Panc1 (cell line): Measurements from ENCODE around the gene NPL. TPM values are rescaled to one million over a fixed set of nuclear protein-coding genes. Genes with fewer than 3 reads are reported as not detected.

Source experiments
- ATAC-seq: fragments of 200-7000 bp; cut with Tn5 transposase; 2 replicates; pipeline ENCODE4 v1.9.1; 2020; ENCODE audit warnings: mild to moderate bottlenecking, moderate library complexity
- BruUV-seq: library from RNA; stranded (reverse); fragments of 400-500 nt; replicated peaks from 2 replicates; lab custom pipeline; 2021; lab: Mats Ljungman, UMichigan
- CTCF ChIA-PET: fragments of 300-600 bp; sonication (Branson Sonifier 250); formaldehyde crosslinking; loops from one replicate; lab custom pipeline; 2022; ENCODE audit warnings: antibody characterized with exemption; lab: Charles Lee
- POLR2A ChIA-PET: fragments of 300-600 bp; sonication (Branson Sonifier 250); formaldehyde crosslinking; loops from one replicate; lab custom pipeline; 2022; ENCODE audit warnings: antibody characterized with exemption; lab: Charles Lee
- DNase-seq: peaks from one replicate; pipeline ENCODE4 v3.0.0-alpha.2; 2010; ENCODE audit warnings: low read depth, low spot score
- H3K27ac ChIP-seq: 2 replicates; pipeline ENCODE4 v1.5.1; 2011; ENCODE audit warnings: mild to moderate bottlenecking, low read length, inconsistent platforms
- H3K27me3 ChIP-seq: fragments of 200-500 bp; sonication (Bioruptor generic); 2 replicates; pipeline ENCODE4 v1.6.0; 2014; ENCODE audit warnings: low read length, inconsistent platforms; ENCODE audit not compliant: control insufficient read depth, insufficient read depth
- H3K36me3 ChIP-seq: fragments of 200-500 bp; sonication (Bioruptor generic); 2 replicates; pipeline ENCODE4 v1.5.1; 2014; ENCODE audit warnings: inconsistent platforms, mild to moderate bottlenecking, low read length, moderate library complexity; ENCODE audit not compliant: control insufficient read depth, insufficient read depth
- H3K4me1 ChIP-seq: 2 replicates; pipeline ENCODE4 v1.5.1; 2011; ENCODE audit warnings: inconsistent platforms, mild to moderate bottlenecking, low read length, moderate library complexity; ENCODE audit not compliant: control insufficient read depth, insufficient read depth
- H3K4me3 ChIP-seq, 2 experiments: 2 replicates each; pipeline ENCODE4 v1.5.1; 2011 to 2012; ENCODE audit warnings: low read depth in 2 of 2, low read length in 2 of 2, mild to moderate bottlenecking in 2 of 2, inconsistent platforms in 1 of 2, moderate library complexity in 1 of 2
- H3K9me3 ChIP-seq: fragments of 200-500 bp; sonication (Bioruptor generic); 2 replicates; pipeline ENCODE4 v1.5.1; 2014; ENCODE audit warnings: low read depth, mild to moderate bottlenecking, inconsistent platforms, low read length, moderate library complexity; ENCODE audit not compliant: control insufficient read depth, insufficient read depth
- POLR2AphosphoS5 ChIP-seq: IDR thresholded peaks from 2 replicates; pipeline ENCODE4 v1.6.1; 2012; ENCODE audit warnings: mild to moderate bottlenecking, low read depth, low read length, moderate library complexity
- SIN3A ChIP-seq: IDR thresholded peaks from 2 replicates; pipeline ENCODE4 v1.6.1; 2012; ENCODE audit warnings: low read depth, mild to moderate bottlenecking, low read length, moderate library complexity, borderline replicate concordance; ENCODE audit not compliant: insufficient read depth
- TCF7L2 ChIP-seq: IDR thresholded peaks from 2 replicates; pipeline ENCODE4 v1.6.1; 2011; ENCODE audit warnings: mild to moderate bottlenecking, low read depth, low read length, inconsistent platforms
- in situ Hi-C: cut with HindIII; loops from 2 replicates; pipeline ENCODE4 v1.10.0; 2016; ENCODE audit warnings: low sequenced_read_pairs, low pct_unique_long_range_greater_than_20kb
- intact Hi-C: fragments of 100-400 bp; cut with micrococcal nuclease; formaldehyde crosslinking; loops from one replicate; pipeline ENCODE4 v1.10.0; 2022; ENCODE audit not compliant: unreplicated experiment
- total RNA-seq: library from RNA; stranded (reverse); gene quantifications from one replicate; pipeline ENCODE4 v1.2.1, GENCODE V29; 2021; ENCODE audit not compliant: unreplicated experiment
- TF ChIP-seq, protein P1 (sequence below): fragments of 450-650 bp; IDR thresholded peaks from 2 replicates; pipeline ENCODE4 v1.5.1; 2017; ENCODE audit warnings: mild to moderate bottlenecking
- TF ChIP-seq, protein P2 (sequence below), 2 experiments: IDR thresholded peaks; 2 replicates each; pipeline ENCODE4 v1.6.1; 2011 to 2012; ENCODE audit warnings: low read depth in 2 of 2, control low read depth in 1 of 2, low read length in 1 of 2, mild to moderate bottlenecking in 1 of 2, moderate library complexity in 1 of 2; ENCODE audit not compliant: insufficient read depth in 1 of 2

NPL gene
- total RNA-seq, 1 experiment from 2014 or later: 0.90 TPM

DNA sequence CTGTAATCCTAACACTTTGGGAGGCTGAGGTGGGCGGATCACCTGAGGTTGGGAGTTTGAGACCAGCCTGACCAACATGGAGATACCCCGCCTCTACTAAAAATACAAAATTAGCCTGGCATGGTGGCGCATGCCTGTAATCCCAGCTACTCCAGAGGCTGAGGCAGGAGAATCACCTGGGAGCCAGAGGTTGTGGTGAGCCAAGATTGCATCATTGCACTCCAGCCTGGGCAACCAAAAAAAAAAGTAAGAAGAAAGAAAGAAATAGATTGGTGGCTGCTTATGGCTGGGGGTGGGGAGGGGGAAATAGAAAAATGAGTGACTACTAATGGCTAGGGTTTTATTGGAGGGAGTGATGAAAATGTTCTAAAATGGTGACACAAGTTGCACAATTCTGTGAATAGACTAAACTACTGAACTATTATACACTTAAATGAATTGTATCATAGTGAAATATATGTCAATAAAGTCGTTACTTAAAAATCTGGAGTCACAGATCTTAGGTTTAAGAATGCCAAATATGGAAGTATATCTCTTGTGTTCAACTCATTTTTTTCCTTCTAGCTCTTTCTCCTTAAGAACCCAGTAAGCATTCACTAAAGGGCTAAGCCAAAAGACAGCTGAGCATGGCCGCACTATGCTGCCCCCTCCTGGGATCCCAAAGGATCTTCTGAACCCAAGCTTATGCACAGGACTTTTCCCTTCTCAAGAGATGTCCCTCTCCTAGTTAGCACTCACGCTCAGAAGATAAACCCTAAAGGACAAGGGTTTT, 3.2 kb upstream of the NPL start:
- ChIA-PET POLR2A (interaction anchor here (0.7 kb wide), 1 partner anchor 426 kb away, joined by 7 read pairs; no protein-coding TSS in a partner anchor), CTCF (interaction anchor here (0.6 to 2.1 kb wide), 8 partner anchors 10 to 191 kb away, joined by 3 to 16 read pairs (median 3); no protein-coding TSS in a partner anchor)
- BruUV-seq: no TSS peak
- Histone ChIP-seq H3K27me3 (peaks cover 30% of the 10 kb centered on the region), H3K27ac (no peak overlapping the region), H3K4me1 (0 out of 2 replicates have a peak, but pooled peaks cover 3% of the 10 kb centered on the region), H3K4me3 (no peak overlapping the region), H3K9me3 (no peaks in the 10 kb centered on the region), H3K36me3 (no peaks in the 10 kb centered on the region)
- peak; percentile 62 for ATAC-seq
- in situ Hi-C loops: no loop called here
- intact Hi-C loops: loop anchor here (5.0 kb wide), 1 partner anchor 699 kb away; no protein-coding TSS in a partner anchor
- peak; percentile 38 for DNase-seq
- TF ChIP-seq POLR2AphosphoS5: no peak
- TF ChIP-seq, protein P1, sequence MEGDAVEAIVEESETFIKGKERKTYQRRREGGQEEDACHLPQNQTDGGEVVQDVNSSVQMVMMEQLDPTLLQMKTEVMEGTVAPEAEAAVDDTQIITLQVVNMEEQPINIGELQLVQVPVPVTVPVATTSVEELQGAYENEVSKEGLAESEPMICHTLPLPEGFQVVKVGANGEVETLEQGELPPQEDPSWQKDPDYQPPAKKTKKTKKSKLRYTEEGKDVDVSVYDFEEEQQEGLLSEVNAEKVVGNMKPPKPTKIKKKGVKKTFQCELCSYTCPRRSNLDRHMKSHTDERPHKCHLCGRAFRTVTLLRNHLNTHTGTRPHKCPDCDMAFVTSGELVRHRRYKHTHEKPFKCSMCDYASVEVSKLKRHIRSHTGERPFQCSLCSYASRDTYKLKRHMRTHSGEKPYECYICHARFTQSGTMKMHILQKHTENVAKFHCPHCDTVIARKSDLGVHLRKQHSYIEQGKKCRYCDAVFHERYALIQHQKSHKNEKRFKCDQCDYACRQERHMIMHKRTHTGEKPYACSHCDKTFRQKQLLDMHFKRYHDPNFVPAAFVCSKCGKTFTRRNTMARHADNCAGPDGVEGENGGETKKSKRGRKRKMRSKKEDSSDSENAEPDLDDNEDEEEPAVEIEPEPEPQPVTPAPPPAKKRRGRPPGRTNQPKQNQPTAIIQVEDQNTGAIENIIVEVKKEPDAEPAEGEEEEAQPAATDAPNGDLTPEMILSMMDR: peak; percentile 84

DNA sequence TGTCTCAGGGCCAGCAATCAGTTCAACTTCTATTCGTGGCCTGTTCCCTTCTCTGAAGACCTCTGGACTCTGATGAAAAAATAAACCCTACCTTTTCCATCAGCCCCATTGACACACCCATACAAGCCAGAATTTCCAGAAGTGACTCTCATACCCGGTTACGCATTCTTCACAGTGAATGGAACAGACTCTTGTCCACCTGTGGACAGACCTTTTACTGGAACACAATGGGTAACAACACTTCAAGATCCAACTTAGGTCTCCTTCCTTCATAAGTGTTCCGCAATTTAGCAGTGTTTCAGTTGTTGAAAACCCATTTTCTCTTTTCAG, 2.6 kb upstream of the NPL start:
- H3K36me3 ChIP-seq: no peaks in the 10 kb centered on the region
- H3K9me3 ChIP-seq: no peaks in the 10 kb centered on the region
- ATAC-seq (no peak), DNase-seq (no peak)
- in situ Hi-C loops (no loop called here), intact Hi-C loops (loop anchor here (5.0 kb wide), 1 partner anchor 700 kb away; no protein-coding TSS in a partner anchor)
- 0 out of 2 replicates have a peak, but pooled peaks cover 3% of the 10 kb centered on the region for H3K4me1 ChIP-seq
- CTCF ChIA-PET: interaction anchor here (0.7 to 2.1 kb wide), 5 partner anchors 10 to 192 kb away, joined by 3 to 16 read pairs (median 3); no protein-coding TSS in a partner anchor
- peaks cover 33% of the 10 kb centered on the region for H3K27me3 ChIP-seq
- no peak overlapping the region for H3K27ac ChIP-seq
- POLR2A ChIA-PET: no interaction called here
- TF ChIP-seq POLR2AphosphoS5: no peak
- TF ChIP-seq, protein P1: peak; percentile 41; the same call in 1 of the 2 replicates
- H3K4me3 ChIP-seq: no peak overlapping the region
- BruUV-seq: no TSS peak

DNA sequence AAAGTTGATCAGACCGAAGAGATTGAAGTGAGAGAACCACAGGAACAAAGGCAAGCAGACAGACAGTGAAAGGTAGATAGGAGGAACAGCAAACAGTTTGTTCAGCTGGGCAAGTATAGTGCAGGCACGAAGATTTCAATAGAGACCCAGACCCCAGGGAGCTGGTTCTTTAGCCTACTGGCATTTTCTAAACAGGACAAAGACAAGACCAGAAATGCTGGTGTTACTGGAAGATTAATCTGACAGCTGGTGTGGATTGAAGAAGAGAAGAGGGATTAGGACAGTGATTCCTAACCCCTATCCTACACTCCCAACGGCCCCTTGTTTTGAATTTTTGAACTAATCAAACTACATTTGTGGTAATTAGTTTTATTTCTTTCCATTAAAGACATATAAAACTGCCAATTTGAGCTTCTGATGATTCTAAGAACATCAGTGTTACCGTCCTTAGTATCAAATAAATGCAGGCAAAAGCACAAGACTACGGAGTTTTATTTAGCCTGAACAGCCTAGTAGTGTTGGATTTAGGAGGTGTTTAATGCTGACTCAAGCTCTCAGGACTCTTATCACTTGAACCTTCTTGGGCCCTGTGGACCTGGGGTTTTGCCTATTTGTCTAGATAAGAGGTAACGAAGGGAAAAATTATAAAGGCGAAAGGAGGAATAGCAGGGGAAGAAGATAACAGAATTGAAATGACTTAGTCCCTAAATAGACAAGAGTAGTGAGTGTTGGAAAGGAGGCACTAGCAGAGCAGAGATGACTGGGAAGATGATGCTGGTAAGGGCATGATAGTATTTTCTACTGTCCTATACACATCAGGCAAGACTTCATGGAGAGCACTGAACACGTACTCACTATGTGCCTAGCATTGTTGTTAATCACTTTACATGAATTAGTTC, 2.0 kb downstream of the NPL start:
- in situ Hi-C loops: no loop called here
- CTCF ChIA-PET: no interaction called here
- no peak for TF ChIP-seq POLR2AphosphoS5
- no peak for TF ChIP-seq SIN3A
- TF ChIP-seq, protein P2, sequence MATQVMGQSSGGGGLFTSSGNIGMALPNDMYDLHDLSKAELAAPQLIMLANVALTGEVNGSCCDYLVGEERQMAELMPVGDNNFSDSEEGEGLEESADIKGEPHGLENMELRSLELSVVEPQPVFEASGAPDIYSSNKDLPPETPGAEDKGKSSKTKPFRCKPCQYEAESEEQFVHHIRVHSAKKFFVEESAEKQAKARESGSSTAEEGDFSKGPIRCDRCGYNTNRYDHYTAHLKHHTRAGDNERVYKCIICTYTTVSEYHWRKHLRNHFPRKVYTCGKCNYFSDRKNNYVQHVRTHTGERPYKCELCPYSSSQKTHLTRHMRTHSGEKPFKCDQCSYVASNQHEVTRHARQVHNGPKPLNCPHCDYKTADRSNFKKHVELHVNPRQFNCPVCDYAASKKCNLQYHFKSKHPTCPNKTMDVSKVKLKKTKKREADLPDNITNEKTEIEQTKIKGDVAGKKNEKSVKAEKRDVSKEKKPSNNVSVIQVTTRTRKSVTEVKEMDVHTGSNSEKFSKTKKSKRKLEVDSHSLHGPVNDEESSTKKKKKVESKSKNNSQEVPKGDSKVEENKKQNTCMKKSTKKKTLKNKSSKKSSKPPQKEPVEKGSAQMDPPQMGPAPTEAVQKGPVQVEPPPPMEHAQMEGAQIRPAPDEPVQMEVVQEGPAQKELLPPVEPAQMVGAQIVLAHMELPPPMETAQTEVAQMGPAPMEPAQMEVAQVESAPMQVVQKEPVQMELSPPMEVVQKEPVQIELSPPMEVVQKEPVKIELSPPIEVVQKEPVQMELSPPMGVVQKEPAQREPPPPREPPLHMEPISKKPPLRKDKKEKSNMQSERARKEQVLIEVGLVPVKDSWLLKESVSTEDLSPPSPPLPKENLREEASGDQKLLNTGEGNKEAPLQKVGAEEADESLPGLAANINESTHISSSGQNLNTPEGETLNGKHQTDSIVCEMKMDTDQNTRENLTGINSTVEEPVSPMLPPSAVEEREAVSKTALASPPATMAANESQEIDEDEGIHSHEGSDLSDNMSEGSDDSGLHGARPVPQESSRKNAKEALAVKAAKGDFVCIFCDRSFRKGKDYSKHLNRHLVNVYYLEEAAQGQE (IDR thresholded peaks at IDR 0.05; ENCODE audit: insufficient read depth in 1 of 2, low read depth in 2 of 2, low read length in 1 of 2): no peak
- TF ChIP-seq, protein P1: no peak
- no peak for TF ChIP-seq TCF7L2

More for the DNA sequence above, 2.0 kb downstream of the NPL start:
- Histone ChIP-seq H3K27me3 (peaks cover 30% of the 10 kb centered on the region), H3K27ac (no peak overlapping the region), H3K4me1 (0 out of 2 replicates have a peak, but pooled peaks cover 3% of the 10 kb centered on the region), H3K9me3 (no peaks in the 10 kb centered on the region), H3K36me3 (no peaks in the 10 kb centered on the region), H3K4me3 (no peak overlapping the region)
- DNase-seq (no peak), ATAC-seq (no peak)
- intact Hi-C loops: no loop called here
- BruUV-seq: no TSS peak
- POLR2A ChIA-PET: interaction anchor here (0.7 kb wide), 2 partner anchors 63 to 250 kb away, joined by 3 to 4 read pairs; no protein-coding TSS in a partner anchor
